GM23338 (cell line): Measurements from ENCODE around the gene SLC29A1. TPM values are rescaled to one million over a fixed set of nuclear protein-coding genes. Genes with fewer than 3 reads are reported as not detected.

Experiments used
- ATAC-seq: fragments of 200-7000 bp; cut with Tn5 transposase; 3 replicates; pipeline ENCODE4 v1.9.1; 2020
- DNase-seq: peaks from one replicate; pipeline ENCODE4 v3.0.0-alpha.2; 2015; ENCODE audit warnings: low spot score
- H2AFZ ChIP-seq: fragments of 200-600 bp; sonication (generic); 2 replicates; pipeline ENCODE4 v1.8.0; 2016; ENCODE audit warnings: antibody characterized with exemption, mild to moderate bottlenecking, moderate library complexity
- H3F3A ChIP-seq: fragments of 200-600 bp; sonication (generic); replicated peaks from 2 replicates; pipeline ENCODE4 v1.8.0; 2017; ENCODE audit warnings: antibody characterized with exemption, mixed run types, low read depth
- H3K27ac ChIP-seq: fragments of 200-600 bp; sonication (generic); 2 replicates; pipeline ENCODE4 v1.6.1; 2016; ENCODE audit warnings: low read depth
- H3K27me3 ChIP-seq: fragments of 200-600 bp; sonication (generic); 2 replicates; pipeline ENCODE4 v1.8.0; 2016; ENCODE audit warnings: mild to moderate bottlenecking, mixed run types, moderate library complexity; ENCODE audit not compliant: insufficient read depth
- H3K36me3 ChIP-seq: fragments of 200-600 bp; sonication (generic); 2 replicates; pipeline ENCODE4 v1.8.0; 2016; ENCODE audit warnings: mild to moderate bottlenecking; ENCODE audit not compliant: insufficient read depth
- H3K4me1 ChIP-seq: fragments of 200-600 bp; sonication (generic); 2 replicates; pipeline ENCODE4 v1.8.0; 2016; ENCODE audit warnings: mild to moderate bottlenecking, moderate library complexity; ENCODE audit not compliant: insufficient read depth
- H3K4me2 ChIP-seq: fragments of 200-600 bp; sonication (generic); 2 replicates; pipeline ENCODE4 v1.7.1; 2017; ENCODE audit warnings: mixed run types
- H3K4me3 ChIP-seq: fragments of 200-600 bp; sonication (generic); 2 replicates; pipeline ENCODE4 v1.6.1; 2016; ENCODE audit warnings: mixed run types
- H3K79me2 ChIP-seq: fragments of 200-600 bp; sonication (generic); replicated peaks from 2 replicates; pipeline ENCODE4 v1.8.0; 2017; ENCODE audit warnings: mild to moderate bottlenecking; ENCODE audit not compliant: insufficient read depth
- H3K9me2 ChIP-seq: fragments of 200-600 bp; sonication (generic); 2 replicates; pipeline ENCODE4 v1.8.0; 2017; ENCODE audit not compliant: insufficient read depth
- H4K20me1 ChIP-seq: fragments of 200-600 bp; sonication (generic); replicated peaks from 2 replicates; pipeline ENCODE4 v1.8.0; 2017; ENCODE audit warnings: mild to moderate bottlenecking; ENCODE audit not compliant: insufficient read depth
- H3K27ac Mint-ChIP-seq: 2 replicates; pipeline ENCODE4 v1.8.0; 2020; ENCODE audit warnings: inconsistent platforms, mild to moderate bottlenecking, moderate library complexity, mixed read lengths
- H3K27me3 Mint-ChIP-seq: 3 replicates; pipeline ENCODE4 v1.8.0; 2022; ENCODE audit warnings: low read depth, mild to moderate bottlenecking, moderate library complexity, mixed read lengths, inconsistent platforms; ENCODE audit not compliant: insufficient read depth, poor library complexity
- H3K36me3 Mint-ChIP-seq: 3 replicates; pipeline ENCODE4 v1.8.0; 2021; ENCODE audit warnings: low read depth, mild to moderate bottlenecking, inconsistent platforms, moderate library complexity, mixed read lengths
- H3K4me1 Mint-ChIP-seq: 3 replicates; pipeline ENCODE4 v1.8.0; 2020; ENCODE audit warnings: mild to moderate bottlenecking, inconsistent platforms, mixed read lengths
- H3K4me3 Mint-ChIP-seq: 3 replicates; pipeline ENCODE4 v1.8.0; 2021; ENCODE audit warnings: moderate library complexity, mild to moderate bottlenecking, inconsistent platforms, mixed read lengths
- H3K9me3 Mint-ChIP-seq: 3 replicates; pipeline ENCODE4 v1.8.0; 2020; ENCODE audit warnings: moderate library complexity, mild to moderate bottlenecking, inconsistent platforms, mixed read lengths
- CREB1 ChIP-seq: fragments of 250-450 bp; sonication (Bioruptor Pico); IDR thresholded peaks from 2 replicates; pipeline ENCODE4 v1.5.0; 2020; ENCODE audit warnings: low read depth, mild to moderate bottlenecking, moderate library complexity
- EZH2 ChIP-seq: fragments of 200-600 bp; sonication (generic); IDR thresholded peaks from one replicate; pipeline ENCODE4 v1.8.0; 2017; ENCODE audit warnings: antibody characterized with exemption, mild to moderate bottlenecking, low read depth; ENCODE audit not compliant: unreplicated experiment
- EZH2phosphoT487 ChIP-seq: fragments of 200-600 bp; sonication (generic); IDR thresholded peaks from one replicate; pipeline ENCODE4 v1.8.1; 2018; ENCODE audit warnings: antibody characterized with exemption; ENCODE audit not compliant: unreplicated experiment
- JUNB ChIP-seq: IDR thresholded peaks from one replicate; pipeline ENCODE4 v1.6.1; 2016; ENCODE audit warnings: antibody characterized with exemption; ENCODE audit not compliant: unreplicated experiment
- NANOG ChIP-seq: IDR thresholded peaks from 2 replicates; pipeline ENCODE4 v1.6.1; 2016; ENCODE audit warnings: antibody characterized with exemption, borderline replicate concordance
- POLR2AphosphoS5 ChIP-seq: IDR thresholded peaks from 2 replicates; pipeline ENCODE4 v1.6.1; 2016; ENCODE audit warnings: antibody characterized with exemption, low read depth
- STAT1 ChIP-seq: IDR thresholded peaks from one replicate; pipeline ENCODE4 v1.6.1; 2016; ENCODE audit warnings: antibody characterized with exemption; ENCODE audit not compliant: unreplicated experiment
- ZNF114 ChIP-seq: fragments of 250-450 bp; sonication (Bioruptor Pico); IDR thresholded peaks from 2 replicates; pipeline ENCODE4 v1.5.0; 2020; ENCODE audit warnings: mild to moderate bottlenecking, moderate library complexity
- ZNF331 ChIP-seq: fragments of 250-450 bp; sonication (Bioruptor Pico); IDR thresholded peaks from 2 replicates; pipeline ENCODE4 v1.5.0; 2020; ENCODE audit warnings: low read depth, mild to moderate bottlenecking, moderate library complexity
- polyA plus RNA-seq: library from polyadenylated mRNA; unstranded; fragments of >200 nt; fragmentation: Nextera tagmentation; extraction: Ambion mirVana; gene quantifications from 2 replicates; pipeline ENCODE4 v1.2.1, GENCODE V29; 2016
- total RNA-seq: library from RNA; depleted of rRNA; stranded (reverse); fragments of >200 nt; shearing (Covaris generic); gene quantifications from 2 replicates; pipeline ENCODE4 v1.2.3, GENCODE V29; 2014
- TF ChIP-seq, protein P1 (sequence below), 2 experiments: fragments of 200-600 bp in 1 of 2; sonication (generic) in 1 of 2; conservative IDR thresholded peaks; 2 replicates each; pipeline versions ENCODE4 v1.5.1 to v1.6.1; 2016 to 2017; ENCODE audit warnings: antibody characterized with exemption in 2 of 2, low read depth in 2 of 2, mild to moderate bottlenecking in 2 of 2, moderate library complexity in 1 of 2
- TF ChIP-seq, protein P2 (sequence below): IDR thresholded peaks from 2 replicates; pipeline ENCODE4 v1.6.1; 2016; ENCODE audit warnings: antibody characterized with exemption
- TF ChIP-seq, protein P3 (sequence below): IDR thresholded peaks from one replicate; pipeline ENCODE4 v1.6.1; 2018; ENCODE audit warnings: antibody characterized with exemption; ENCODE audit not compliant: unreplicated experiment

The SLC29A1 gene
- total and polyA plus RNA-seq, 2 experiments from 2014 or later, result 73.1 to 169 TPM

DNA sequence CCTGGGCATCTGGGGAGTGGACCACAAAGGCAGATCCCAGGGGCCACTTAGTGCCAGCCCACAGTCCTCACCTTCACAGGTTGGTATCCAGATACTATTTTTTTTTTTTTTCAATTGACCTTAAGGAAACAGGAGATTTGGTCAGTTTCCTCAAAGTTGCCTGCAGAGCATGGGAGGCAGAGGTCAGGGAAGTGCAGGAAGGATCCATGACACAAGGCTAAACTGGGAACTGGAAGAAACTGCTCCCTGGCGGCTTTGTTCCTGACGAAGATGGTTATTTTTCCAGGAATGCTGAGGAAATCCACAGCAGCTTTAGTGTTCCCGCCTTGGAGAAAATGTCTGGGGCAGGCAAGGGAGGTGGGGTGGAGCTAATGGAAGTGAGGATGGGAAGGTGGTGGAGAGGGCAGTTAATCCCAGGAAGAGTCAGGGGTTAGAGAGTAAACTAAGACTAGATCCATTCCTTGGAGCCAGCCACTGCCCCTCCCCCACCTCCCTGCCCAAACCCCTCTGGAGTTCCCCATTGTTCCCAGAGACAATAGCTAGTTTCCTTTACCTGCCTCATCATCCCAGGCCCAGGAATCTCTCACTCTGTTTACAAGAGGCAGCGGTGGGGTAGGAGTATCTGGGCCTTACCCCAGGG lies 20.9 kb upstream of the SLC29A1 start (continued):
- no peak for TF ChIP-seq JUNB

DNA sequence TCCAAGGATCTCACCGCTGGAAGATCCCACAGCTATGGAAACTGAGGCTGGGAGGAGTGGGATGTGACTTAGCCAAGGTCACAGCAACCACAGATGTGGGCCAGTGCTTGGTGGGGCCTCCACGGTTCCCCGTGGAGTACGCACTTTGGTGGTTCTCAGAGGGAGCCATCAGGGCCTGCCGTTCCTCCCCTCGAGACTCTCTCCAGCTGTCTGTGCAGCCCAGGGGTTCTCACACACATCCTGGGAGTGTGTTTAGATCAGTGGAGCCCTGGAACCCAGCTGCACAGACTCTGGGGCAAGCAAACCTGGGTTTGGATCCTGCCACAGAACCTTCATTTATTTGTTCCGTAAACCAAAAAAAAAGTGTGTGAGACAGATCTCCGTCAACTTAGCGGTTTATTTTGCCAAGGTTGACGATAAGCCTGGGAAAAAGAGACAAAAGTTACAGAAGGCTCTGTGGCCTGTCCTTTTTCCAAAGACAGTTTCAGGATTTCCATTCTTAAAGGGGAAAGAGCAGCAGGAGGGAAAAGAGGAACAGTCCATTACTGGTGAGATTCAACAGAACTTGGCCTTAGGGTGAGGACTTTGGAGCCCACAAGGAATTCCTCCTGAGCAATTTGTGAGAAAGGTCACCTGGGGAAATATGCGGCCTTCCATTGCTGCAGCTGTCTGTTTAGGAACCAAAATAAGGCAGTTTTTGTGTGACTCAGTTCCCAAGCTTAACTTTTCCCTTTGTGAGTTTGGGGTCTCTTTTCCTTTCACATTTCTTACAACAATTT lies 20.2 kb upstream of the SLC29A1 start:
- Histone ChIP-seq H2AFZ (0 out of 2 replicates have a peak overlapping the region, but pooled peaks have one; percentile 7), H3K4me1 (peaks cover 55% of the 10 kb centered on the region), H3K27ac (peak overlapping the region; percentile 95), H3K36me3 (no peaks in the 10 kb centered on the region), H3K4me3 (no peak overlapping the region; the same call in 1 of the 2 replicates), H3K79me2 (no peaks in the 10 kb centered on the region), H3K4me2 (peak overlapping the region; percentile 51), H3F3A (no peaks in the 10 kb centered on the region), H4K20me1 (no peaks in the 10 kb centered on the region), H3K9me2 (no peaks in the 10 kb centered on the region), H3K27me3 (no peaks in the 10 kb centered on the region)
- DNase-seq (peak; percentile 19), ATAC-seq (peak; percentile 53)
- H3K27ac Mint-ChIP-seq, result peak overlapping the region; percentile 94
- no peak for TF ChIP-seq CREB1 (CRISPR knock-in tag)
- TF ChIP-seq STAT1, result no peak
- 0 out of 2 replicates have a peak, but pooled peaks have one; percentile 33 for TF ChIP-seq ZNF114 (CRISPR knock-in tag)
- TF ChIP-seq POLR2AphosphoS5, result no peak
- TF ChIP-seq NANOG, result no peak
- no peaks in the 10 kb centered on the region for H3K36me3 Mint-ChIP-seq
- H3K27me3 Mint-ChIP-seq, result peaks cover 11% of the 10 kb centered on the region
- H3K4me1 Mint-ChIP-seq, result peaks cover 57% of the 10 kb centered on the region
- H3K4me3 Mint-ChIP-seq, result peak overlapping the region; percentile 31; the same call in 1 of the 3 replicates
- H3K9me3 Mint-ChIP-seq, result no peaks in the 10 kb centered on the region

DNA sequence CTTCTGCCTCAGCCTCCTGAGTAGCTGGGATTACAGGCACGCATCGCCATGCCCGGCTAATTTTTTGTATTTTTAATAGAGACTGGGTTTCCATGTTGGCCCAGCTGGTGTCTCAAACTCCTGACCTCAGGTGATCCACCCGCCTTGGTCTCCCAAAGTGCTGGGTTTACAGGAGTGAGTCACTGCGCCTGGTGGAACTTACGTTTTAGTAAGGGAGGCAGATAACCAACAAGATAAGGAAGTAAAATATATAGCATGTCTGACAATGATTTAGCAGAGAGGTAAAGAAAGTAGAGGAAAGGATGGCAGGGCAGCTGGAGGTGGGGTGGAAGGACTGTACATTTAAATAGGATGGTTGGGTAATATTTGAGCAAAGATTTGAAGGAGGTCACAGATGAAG lies 19.4 kb upstream of the SLC29A1 start:
- ATAC-seq, result no peak
- no peaks in the 10 kb centered on the region for H3K36me3 ChIP-seq
- no peaks in the 10 kb centered on the region for H3K9me2 ChIP-seq
- H3K4me3 ChIP-seq, result no peak overlapping the region
- Mint-ChIP-seq H3K27me3 (peaks cover 13% of the 10 kb centered on the region), H3K27ac (no peak overlapping the region; the same call in 1 of the 2 replicates), H3K9me3 (no peaks in the 10 kb centered on the region), H3K4me1 (peaks cover 62% of the 10 kb centered on the region), H3K36me3 (no peaks in the 10 kb centered on the region), H3K4me3 (no peak overlapping the region)
- H2AFZ ChIP-seq, result peak overlapping the region; percentile 87; the same call in 1 of the 2 replicates
- H4K20me1 ChIP-seq, result no peaks in the 10 kb centered on the region
- no peak for DNase-seq
- peak overlapping the region; percentile 95; the same call in 1 of the 2 replicates for H3K27ac ChIP-seq
- no peaks in the 10 kb centered on the region for H3K27me3 ChIP-seq
- H3K4me2 ChIP-seq, result no peak overlapping the region
- no peaks in the 10 kb centered on the region for H3K79me2 ChIP-seq
- peaks cover under 1% of the 10 kb centered on the region; the same call in 1 of the 2 replicates for H3F3A ChIP-seq
- H3K4me1 ChIP-seq, result peaks cover 55% of the 10 kb centered on the region
- TF ChIP-seq POLR2AphosphoS5 (no peak), CREB1 (CRISPR knock-in tag) (no peak), STAT1 (no peak), NANOG (no peak), ZNF114 (CRISPR knock-in tag) (no peak), ZNF331 (no peak), EZH2phosphoT487 (no peak), EZH2 (no peak), JUNB (no peak)
- TF ChIP-seq, protein P1, sequence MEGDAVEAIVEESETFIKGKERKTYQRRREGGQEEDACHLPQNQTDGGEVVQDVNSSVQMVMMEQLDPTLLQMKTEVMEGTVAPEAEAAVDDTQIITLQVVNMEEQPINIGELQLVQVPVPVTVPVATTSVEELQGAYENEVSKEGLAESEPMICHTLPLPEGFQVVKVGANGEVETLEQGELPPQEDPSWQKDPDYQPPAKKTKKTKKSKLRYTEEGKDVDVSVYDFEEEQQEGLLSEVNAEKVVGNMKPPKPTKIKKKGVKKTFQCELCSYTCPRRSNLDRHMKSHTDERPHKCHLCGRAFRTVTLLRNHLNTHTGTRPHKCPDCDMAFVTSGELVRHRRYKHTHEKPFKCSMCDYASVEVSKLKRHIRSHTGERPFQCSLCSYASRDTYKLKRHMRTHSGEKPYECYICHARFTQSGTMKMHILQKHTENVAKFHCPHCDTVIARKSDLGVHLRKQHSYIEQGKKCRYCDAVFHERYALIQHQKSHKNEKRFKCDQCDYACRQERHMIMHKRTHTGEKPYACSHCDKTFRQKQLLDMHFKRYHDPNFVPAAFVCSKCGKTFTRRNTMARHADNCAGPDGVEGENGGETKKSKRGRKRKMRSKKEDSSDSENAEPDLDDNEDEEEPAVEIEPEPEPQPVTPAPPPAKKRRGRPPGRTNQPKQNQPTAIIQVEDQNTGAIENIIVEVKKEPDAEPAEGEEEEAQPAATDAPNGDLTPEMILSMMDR (conservative IDR thresholded peaks at IDR 0.05; ENCODE audit: low read depth in 2 of 2), result no peak
- TF ChIP-seq, protein P2, sequence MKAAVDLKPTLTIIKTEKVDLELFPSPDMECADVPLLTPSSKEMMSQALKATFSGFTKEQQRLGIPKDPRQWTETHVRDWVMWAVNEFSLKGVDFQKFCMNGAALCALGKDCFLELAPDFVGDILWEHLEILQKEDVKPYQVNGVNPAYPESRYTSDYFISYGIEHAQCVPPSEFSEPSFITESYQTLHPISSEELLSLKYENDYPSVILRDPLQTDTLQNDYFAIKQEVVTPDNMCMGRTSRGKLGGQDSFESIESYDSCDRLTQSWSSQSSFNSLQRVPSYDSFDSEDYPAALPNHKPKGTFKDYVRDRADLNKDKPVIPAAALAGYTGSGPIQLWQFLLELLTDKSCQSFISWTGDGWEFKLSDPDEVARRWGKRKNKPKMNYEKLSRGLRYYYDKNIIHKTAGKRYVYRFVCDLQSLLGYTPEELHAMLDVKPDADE, result no peak
- TF ChIP-seq, protein P3, sequence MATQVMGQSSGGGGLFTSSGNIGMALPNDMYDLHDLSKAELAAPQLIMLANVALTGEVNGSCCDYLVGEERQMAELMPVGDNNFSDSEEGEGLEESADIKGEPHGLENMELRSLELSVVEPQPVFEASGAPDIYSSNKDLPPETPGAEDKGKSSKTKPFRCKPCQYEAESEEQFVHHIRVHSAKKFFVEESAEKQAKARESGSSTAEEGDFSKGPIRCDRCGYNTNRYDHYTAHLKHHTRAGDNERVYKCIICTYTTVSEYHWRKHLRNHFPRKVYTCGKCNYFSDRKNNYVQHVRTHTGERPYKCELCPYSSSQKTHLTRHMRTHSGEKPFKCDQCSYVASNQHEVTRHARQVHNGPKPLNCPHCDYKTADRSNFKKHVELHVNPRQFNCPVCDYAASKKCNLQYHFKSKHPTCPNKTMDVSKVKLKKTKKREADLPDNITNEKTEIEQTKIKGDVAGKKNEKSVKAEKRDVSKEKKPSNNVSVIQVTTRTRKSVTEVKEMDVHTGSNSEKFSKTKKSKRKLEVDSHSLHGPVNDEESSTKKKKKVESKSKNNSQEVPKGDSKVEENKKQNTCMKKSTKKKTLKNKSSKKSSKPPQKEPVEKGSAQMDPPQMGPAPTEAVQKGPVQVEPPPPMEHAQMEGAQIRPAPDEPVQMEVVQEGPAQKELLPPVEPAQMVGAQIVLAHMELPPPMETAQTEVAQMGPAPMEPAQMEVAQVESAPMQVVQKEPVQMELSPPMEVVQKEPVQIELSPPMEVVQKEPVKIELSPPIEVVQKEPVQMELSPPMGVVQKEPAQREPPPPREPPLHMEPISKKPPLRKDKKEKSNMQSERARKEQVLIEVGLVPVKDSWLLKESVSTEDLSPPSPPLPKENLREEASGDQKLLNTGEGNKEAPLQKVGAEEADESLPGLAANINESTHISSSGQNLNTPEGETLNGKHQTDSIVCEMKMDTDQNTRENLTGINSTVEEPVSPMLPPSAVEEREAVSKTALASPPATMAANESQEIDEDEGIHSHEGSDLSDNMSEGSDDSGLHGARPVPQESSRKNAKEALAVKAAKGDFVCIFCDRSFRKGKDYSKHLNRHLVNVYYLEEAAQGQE, result no peak
